Loucy (cell line): ENCODE measurements around the gene CENPH.

Experiments used
- H2AFZ ChIP-seq: fragments of 200-600 bp; sonication (generic); 2 replicates; pipeline ENCODE4 v1.6.0; 2016; ENCODE audit warnings: antibody characterized with exemption, mild to moderate bottlenecking, low read length, moderate library complexity
- H3F3A ChIP-seq: fragments of 200-600 bp; 2 replicates; pipeline ENCODE4 v1.6.0; 2016; ENCODE audit warnings: antibody characterized with exemption, low read depth, mild to moderate bottlenecking
- H3K27me3 ChIP-seq: fragments of 200-600 bp; sonication (generic); 2 replicates; pipeline ENCODE4 v1.6.1; 2014; ENCODE audit warnings: low read length, mild to moderate bottlenecking; ENCODE audit not compliant: insufficient read depth, poor library complexity, severe bottlenecking
- H3K36me3 ChIP-seq: fragments of 200-600 bp; sonication (generic); 2 replicates; pipeline ENCODE4 v1.6.1; 2016; ENCODE audit warnings: low read length; ENCODE audit not compliant: insufficient read depth
- H3K4me1 ChIP-seq: fragments of 200-600 bp; sonication (generic); 2 replicates; pipeline ENCODE4 v1.5.1; 2014; ENCODE audit warnings: low read length, mild to moderate bottlenecking; ENCODE audit not compliant: insufficient read depth, poor library complexity, severe bottlenecking
- H3K4me2 ChIP-seq: fragments of 200-600 bp; sonication (generic); 2 replicates; pipeline ENCODE4 v1.6.0; 2014; ENCODE audit warnings: antibody characterized with exemption, low read length, low read depth, mild to moderate bottlenecking; ENCODE audit not compliant: poor library complexity, severe bottlenecking
- H3K4me3 ChIP-seq: fragments of 200-600 bp; sonication (generic); 2 replicates; pipeline ENCODE4 v1.5.1; 2014; ENCODE audit warnings: low read length, mild to moderate bottlenecking, mixed read lengths; ENCODE audit not compliant: poor library complexity, severe bottlenecking
- H3K79me2 ChIP-seq: fragments of 200-600 bp; sonication (generic); 2 replicates; pipeline ENCODE4 v1.6.1; 2014; ENCODE audit warnings: low read length; ENCODE audit not compliant: insufficient read depth
- H3K9ac ChIP-seq: fragments of 200-600 bp; sonication (generic); 2 replicates; pipeline ENCODE4 v1.6.0; 2014; ENCODE audit warnings: mild to moderate bottlenecking, low read depth, low read length, moderate library complexity; ENCODE audit not compliant: poor library complexity, severe bottlenecking
- H3K9me2 ChIP-seq: fragments of 200-600 bp; sonication (generic); replicated peaks from 2 replicates; pipeline ENCODE4 v1.6.1; 2016; ENCODE audit warnings: low read depth, low read length, mixed read lengths
- H3K9me3 ChIP-seq: fragments of 200-600 bp; sonication (generic); 2 replicates; pipeline ENCODE4 v1.6.1; 2014; ENCODE audit warnings: mild to moderate bottlenecking, antibody characterized with exemption, low read length, low read depth; ENCODE audit not compliant: insufficient read depth
- H4K20me1 ChIP-seq: fragments of 200-600 bp; sonication (generic); 2 replicates; pipeline ENCODE4 v1.6.0; 2014; ENCODE audit warnings: antibody characterized with exemption, low read length, mild to moderate bottlenecking; ENCODE audit not compliant: insufficient read depth, poor library complexity, severe bottlenecking
- CTCF ChIP-seq: fragments of 200-600 bp; sonication (generic); conservative IDR thresholded peaks from 2 replicates; pipeline ENCODE4 v1.5.1; 2014; ENCODE audit warnings: mild to moderate bottlenecking, antibody characterized with exemption, low read length
- EZH2phosphoT487 ChIP-seq: fragments of 200-600 bp; IDR thresholded peaks from 2 replicates; pipeline ENCODE4 v1.6.1; 2018; ENCODE audit warnings: antibody characterized with exemption, mild to moderate bottlenecking, moderate library complexity, borderline replicate concordance

The CENPH gene

GRCh38 chr5:69148981-69149675 lies 40.3 kb upstream of the CENPH start:
- Histone ChIP-seq H3K9ac (no peak overlapping the region), H3K36me3 (no peaks in the 10 kb centered on the region), H3F3A (no peaks in the 10 kb centered on the region), H3K4me2 (no peak overlapping the region), H3K79me2 (no peaks in the 10 kb centered on the region), H3K27me3 (no peaks in the 10 kb centered on the region), H3K4me1 (no peaks in the 10 kb centered on the region), H3K4me3 (no peak overlapping the region), H2AFZ (no peak overlapping the region), H4K20me1 (no peaks in the 10 kb centered on the region), H3K9me2 (no peaks in the 10 kb centered on the region), H3K9me3 (no peaks in the 10 kb centered on the region)
- TF ChIP-seq EZH2phosphoT487 (no peak), CTCF (no peak)

DNA sequence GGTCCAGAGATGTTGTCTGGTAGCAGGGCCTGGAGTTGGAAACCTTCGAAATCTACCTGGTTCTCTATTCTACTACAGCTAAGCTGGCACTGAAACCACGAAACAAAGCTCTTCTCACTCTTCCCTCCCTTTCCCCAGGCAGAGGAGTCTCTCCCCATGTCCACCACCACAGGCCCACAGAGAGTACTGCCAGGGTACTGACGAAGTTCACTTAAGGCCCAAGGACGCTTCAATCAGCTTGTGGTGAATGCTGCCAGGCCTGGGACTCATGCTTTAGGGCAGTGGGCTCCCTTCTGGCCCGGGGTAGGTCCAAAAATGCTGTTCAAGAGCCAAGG lies 39.7 kb upstream of the CENPH start:
- Histone ChIP-seq H3K4me3 (no peak overlapping the region), H3K9me3 (no peaks in the 10 kb centered on the region), H3F3A (no peaks in the 10 kb centered on the region), H3K9ac (no peak overlapping the region), H3K36me3 (no peaks in the 10 kb centered on the region), H3K79me2 (no peaks in the 10 kb centered on the region), H3K27me3 (no peaks in the 10 kb centered on the region), H3K4me1 (no peaks in the 10 kb centered on the region), H3K4me2 (no peak overlapping the region), H2AFZ (no peak overlapping the region), H3K9me2 (no peaks in the 10 kb centered on the region), H4K20me1 (no peaks in the 10 kb centered on the region)
- TF ChIP-seq CTCF (no peak), EZH2phosphoT487 (no peak)

DNA sequence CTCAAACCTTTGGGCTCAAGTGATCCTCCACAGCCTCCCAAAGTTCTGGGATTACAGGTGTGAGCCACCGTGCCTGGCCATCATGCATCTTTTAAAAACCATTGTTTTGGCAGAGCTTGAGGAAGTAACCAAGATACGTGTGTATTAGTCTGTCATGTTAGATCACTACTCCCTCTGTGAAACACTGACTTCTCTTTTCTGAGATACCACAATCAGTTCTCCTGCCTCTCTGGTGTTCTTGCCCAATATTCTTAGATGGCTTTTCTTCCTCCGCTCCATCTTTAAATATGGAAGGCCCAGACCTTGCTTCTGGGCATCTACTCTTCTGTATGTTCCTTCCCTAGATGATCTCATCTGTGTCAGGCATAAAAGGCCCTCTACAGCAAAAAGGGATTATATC lies 36.7 kb upstream of the CENPH start:
- no peaks in the 10 kb centered on the region for H3F3A ChIP-seq
- H3K36me3 ChIP-seq = no peaks in the 10 kb centered on the region
- H3K9ac ChIP-seq = no peak overlapping the region
- TF ChIP-seq EZH2phosphoT487 = no peak
- TF ChIP-seq CTCF = no peak
- H3K27me3 ChIP-seq = no peaks in the 10 kb centered on the region
- no peaks in the 10 kb centered on the region for H3K9me3 ChIP-seq
- no peaks in the 10 kb centered on the region for H4K20me1 ChIP-seq
- H2AFZ ChIP-seq = no peak overlapping the region
- H3K4me3 ChIP-seq = no peak overlapping the region
- H3K9me2 ChIP-seq = no peaks in the 10 kb centered on the region
- no peaks in the 10 kb centered on the region for H3K4me1 ChIP-seq
- no peak overlapping the region for H3K4me2 ChIP-seq
- no peaks in the 10 kb centered on the region for H3K79me2 ChIP-seq
